Hepatocyte (in vitro differentiated cells): ENCODE results near the gene OOEP.

Source experiments
- CTCF ChIP-seq: fragments of 200-600 bp; sonication (generic); IDR thresholded peaks from 2 replicates; pipeline ENCODE4 v1.5.1; 2016; ENCODE audit warnings: antibody characterized with exemption, mild to moderate bottlenecking; ENCODE audit not compliant: poor library complexity
- EZH2 ChIP-seq: fragments of 200-600 bp; sonication (generic); IDR thresholded peaks from 2 replicates; pipeline ENCODE4 v1.6.1; 2016; ENCODE audit warnings: antibody characterized with exemption, mild to moderate bottlenecking, borderline replicate concordance

- TF ChIP-seq EZH2 (no peak), CTCF (no peak)
These were observed 39.7 kb upstream of the OOEP start for GRCh38 chr6:73409395-73409794.
